Upper lobe of left lung (tissue), 6 donors: ENCODE data around the gene DHRS12. TPM values are rescaled to one million over a fixed set of nuclear protein-coding genes. Genes with fewer than 3 reads are reported as not detected.
A peak's percentile ranks its signal among the peaks of the same experiment; 100 is the strongest.

Experiments used
- ATAC-seq, 2 donors: fragments of 200-7000 bp; cut with Tn5 transposase; one replicate each; pipeline ENCODE4 v1.9.1; 2022; ENCODE audit warnings: mild to moderate bottlenecking in 2 of 2, moderate library complexity in 2 of 2; ENCODE audit not compliant: low FRiP score in 2 of 2
- DNase-seq, 2 donors: peaks; one replicate each; pipeline ENCODE4 v3.0.0-alpha.2; 2019 to 2020
- H3K27ac ChIP-seq, 4 donors: fragments of 200-600 bp; sonication (generic); one replicate each; pipeline ENCODE4 v1.5.1; 2016 to 2019
- H3K27me3 ChIP-seq, 4 donors: fragments of 200-600 bp; sonication (generic); one replicate each; pipeline ENCODE4 v1.5.1; 2017 to 2019
- H3K36me3 ChIP-seq, 4 donors: fragments of 200-600 bp; sonication (generic); one replicate each; pipeline ENCODE4 v1.5.1; 2016 to 2019
- H3K4me1 ChIP-seq, 4 donors: fragments of 200-600 bp; sonication (generic); one replicate each; pipeline ENCODE4 v1.5.1; 2018 to 2019
- H3K4me3 ChIP-seq, 4 donors: fragments of 200-600 bp; sonication (generic); one replicate each; pipeline ENCODE4 v1.5.1; 2017 to 2019; ENCODE audit warnings: mild to moderate bottlenecking in 2 of 4, moderate library complexity in 1 of 4
- H3K9me3 ChIP-seq, 4 donors: fragments of 200-600 bp; sonication (generic); one replicate each; pipeline ENCODE4 v1.5.1; 2018 to 2019
- CTCF ChIP-seq, 6 experiments: fragments of 450-650 bp in 4 of 6; fragments of 200-600 bp in 2 of 6; sonication (generic) in 2 of 6; IDR thresholded peaks; one replicate each; pipeline ENCODE4 v1.5.1; 2016 to 2019; ENCODE audit warnings: antibody characterized with exemption in 6 of 6
- EP300 ChIP-seq, 4 donors: sonication (generic); formaldehyde crosslinking; IDR thresholded peaks; one replicate each; pipeline ENCODE4 v1.5.1; 2017; ENCODE audit warnings: antibody characterized with exemption in 4 of 4, control low read depth in 2 of 4
- POLR2A ChIP-seq, 4 donors: fragments of 450-650 bp; IDR thresholded peaks; one replicate each; pipeline ENCODE4 v1.5.1; 2016 to 2017; ENCODE audit warnings: antibody characterized with exemption in 4 of 4, mild to moderate bottlenecking in 2 of 4
- POLR2AphosphoS5 ChIP-seq, 2 donors: sonication (generic); formaldehyde crosslinking; IDR thresholded peaks; one replicate each; pipeline ENCODE4 v1.5.1; 2017; ENCODE audit warnings: antibody characterized with exemption in 2 of 2
- WGBS, 2 donors: methylation state at CpG; one replicate each; pipeline ENCODE4 v1.1.5; 2017 to 2018; 5-methylcytosine and 5-hydroxymethylcytosine counted together
- total RNA-seq, 6 donors: library from RNA; depleted of rRNA in 4 of 6; stranded (reverse); fragments of >200 nt in 4 of 6; gene quantifications; one replicate each; pipeline versions ENCODE4 v1.1.0 to v1.2.1, GENCODE V29; 2016 to 2021
- donor health status: DM: no; HTN: no; CAD: no; lungs with moderate emphysema.
- donor health status: DM: no; HTN: yes; CAD: no; lungs with severe emphysema.

The DHRS12 gene
- total RNA-seq, 6 donors from 2014 or later, result 11.7 to 19.1 (median 17.6) TPM

GRCh38 chr13:51805313-51805712 lies 1.4 kb upstream of the DHRS12 start:
- H3K27me3 ChIP-seq, result no peaks in the 10 kb centered on the region
- H3K27ac ChIP-seq, result peak overlapping the region; percentile 97 to 100 (median 100)
- no peak for DNase-seq
- no peaks in the 10 kb centered on the region for H3K9me3 ChIP-seq
- ATAC-seq, result no peak
- no peaks in the 10 kb centered on the region for H3K36me3 ChIP-seq
- no peak for TF ChIP-seq EP300 (IDR thresholded peaks at IDR 0.05)
- no peak for TF ChIP-seq POLR2AphosphoS5 (IDR thresholded peaks at IDR 0.05)
- TF ChIP-seq CTCF (IDR thresholded peaks at IDR 0.05), result no peak
- no peak for TF ChIP-seq POLR2A (IDR thresholded peaks at IDR 0.05)
- WGBS, 2 donors, result 89% methylated on average over 4 of the region's 4 CpGs
- H3K4me1 ChIP-seq, result peaks cover 32 to 43% (median 38%) of the 10 kb centered on the region in 4 donors
- peak overlapping the region in 1 of 4 donors; percentile 78 for H3K4me3 ChIP-seq

GRCh38 chr13:51804295-51805172 lies 571 bp upstream of the DHRS12 start:
- H3K27ac ChIP-seq, result peak overlapping the region; percentile 97 to 100 (median 100)
- H3K36me3 ChIP-seq, result no peaks in the 10 kb centered on the region
- H3K27me3 ChIP-seq, result no peaks in the 10 kb centered on the region
- DNase-seq (no peak), ATAC-seq (no peak)
- whole genome bisulfite sequencing, 2 donors, result 16 to 31% methylated on average over 13 to 31 of the region's 31 CpGs
- H3K4me1 ChIP-seq, result peaks cover 32 to 45% (median 40%) of the 10 kb centered on the region in 4 donors
- peak overlapping the region; percentile 59 to 78 (median 72) for H3K4me3 ChIP-seq
- TF ChIP-seq POLR2AphosphoS5 (IDR thresholded peaks at IDR 0.05), result peak in 1 of 2 donors; percentile 3
- no peak for TF ChIP-seq EP300 (IDR thresholded peaks at IDR 0.05)
- no peaks in the 10 kb centered on the region for H3K9me3 ChIP-seq

- Histone ChIP-seq H3K4me3 (peak overlapping the region in 3 of 4 donors; percentile 59 to 78 (median 76)), H3K36me3 (no peaks in the 10 kb centered on the region), H3K9me3 (no peaks in the 10 kb centered on the region), H3K27ac (peak overlapping the region; percentile 97 to 100 (median 100)), H3K27me3 (no peaks in the 10 kb centered on the region), H3K4me1 (peaks cover 32 to 45% (median 40%) of the 10 kb centered on the region in 4 donors)
- DNase-seq (no peak), ATAC-seq (no peak)
- no peak for TF ChIP-seq CTCF (IDR thresholded peaks at IDR 0.05)
- TF ChIP-seq POLR2AphosphoS5 (IDR thresholded peaks at IDR 0.05), result no peak
- TF ChIP-seq EP300 (IDR thresholded peaks at IDR 0.05), result no peak
- no peak for TF ChIP-seq POLR2A (IDR thresholded peaks at IDR 0.05)
- WGBS, 2 donors, result 55 to 58% methylated on average over 8 to 9 of the region's 9 CpGs
Observed at GRCh38 chr13:51802631-51803418, 1.1 kb downstream of the DHRS12 start.

GRCh38 chr13:51801631-51802099 lies 2.3 kb downstream of the DHRS12 start:
- TF ChIP-seq POLR2AphosphoS5 (IDR thresholded peaks at IDR 0.05) (peak in 1 of 2 donors; percentile 6), EP300 (IDR thresholded peaks at IDR 0.05) (no peak), POLR2A (IDR thresholded peaks at IDR 0.05) (no peak), CTCF (IDR thresholded peaks at IDR 0.05) (peak in 3 of 6 experiments; percentile 21 to 31 (median 27))
- H3K4me1 ChIP-seq, result peaks cover 32 to 45% (median 40%) of the 10 kb centered on the region in 4 donors
- H3K36me3 ChIP-seq, result no peaks in the 10 kb centered on the region
- H3K9me3 ChIP-seq, result no peaks in the 10 kb centered on the region
- peak in 1 of 2 donors; percentile 8 for ATAC-seq
- no peaks in the 10 kb centered on the region for H3K27me3 ChIP-seq
- H3K4me3 ChIP-seq, result no peak overlapping the region
- H3K27ac ChIP-seq, result peak overlapping the region; percentile 66 to 100 (median 98)
- 35 to 45% methylated on average over 7 of the region's 7 CpGs for WGBS, 2 donors
- peak in 1 of 2 donors; percentile 89 for DNase-seq

GRCh38 chr13:51800486-51800885 lies 3.5 kb downstream of the DHRS12 start:
- WGBS, 2 donors, result 68 to 76% methylated on average over 5 of the region's 5 CpGs
- Histone ChIP-seq H3K4me3 (no peak overlapping the region), H3K27ac (peak overlapping the region in 3 of 4 donors; percentile 66 to 100 (median 97)), H3K9me3 (no peaks in the 10 kb centered on the region), H3K4me1 (peaks cover 32 to 45% (median 40%) of the 10 kb centered on the region in 4 donors), H3K36me3 (no peaks in the 10 kb centered on the region), H3K27me3 (no peaks in the 10 kb centered on the region)
- no peak for TF ChIP-seq CTCF (IDR thresholded peaks at IDR 0.05)
- no peak for TF ChIP-seq POLR2A (IDR thresholded peaks at IDR 0.05)
- TF ChIP-seq POLR2AphosphoS5 (IDR thresholded peaks at IDR 0.05), result no peak
- no peak for TF ChIP-seq EP300 (IDR thresholded peaks at IDR 0.05)
- ATAC-seq, result no peak
- no peak for DNase-seq
